GM19468 (cell line): ENCODE data around the gene OR10W1.

Experiments
- ATAC-seq: cut with Tn5 transposase; IDR thresholded peaks from one replicate; pipeline ENCODE4 v1.9.1; 2021; ENCODE audit warnings: mild to moderate bottlenecking, moderate library complexity, moderate number of reproducible peaks; ENCODE audit not compliant: unreplicated experiment; ENCODE audit errors: extremely low read depth

OR10W1 gene

GRCh38 chr11:58268142-58268541 lies at the start of gene OR10W1:
TSS of gene OR10W1 (minus strand) at chr11:58268260. CDS start at chr11:58267858, 402 bp downstream.
- ATAC-seq: no peak

- ATAC-seq: no peak
Measured at GRCh38 chr11:58316142-58316541, 48.1 kb upstream of the OR10W1 start.

- ATAC-seq: no peak
Measured at GRCh38 chr11:58301576-58301975, 33.5 kb upstream of the OR10W1 start.

- ATAC-seq: no peak
Measured at GRCh38 chr11:58292017-58292416, 24.0 kb upstream of the OR10W1 start.

- no peak for ATAC-seq
Measured at GRCh38 chr11:58289266-58289665, 21.2 kb upstream of the OR10W1 start.

GRCh38 chr11:58286249-58286648 lies 18.2 kb upstream of the OR10W1 start:
- no peak for ATAC-seq

- ATAC-seq: no peak
Measured at GRCh38 chr11:58285483-58286040, 17.5 kb upstream of the OR10W1 start.

- no peak for ATAC-seq
Measured at GRCh38 chr11:58276151-58276550, 8.1 kb upstream of the OR10W1 start.

- no peak for ATAC-seq
Measured at GRCh38 chr11:58275002-58275401, 6.9 kb upstream of the OR10W1 start.

- no peak for ATAC-seq
Measured at GRCh38 chr11:58259983-58260382, 8.1 kb downstream of the OR10W1 start.

GRCh38 chr11:58254936-58255335 lies 13.1 kb downstream of the OR10W1 start:
- no peak for ATAC-seq

GRCh38 chr11:58243954-58244353 lies 24.1 kb downstream of the OR10W1 start:
- ATAC-seq: no peak

- no peak for ATAC-seq
Measured at GRCh38 chr11:58227956-58228615, 40.0 kb downstream of the OR10W1 start.

- ATAC-seq: no peak
Measured at GRCh38 chr11:58222721-58223120, 45.3 kb downstream of the OR10W1 start.
